Esophagus muscularis mucosa (tissue), 4 donors: ENCODE measurements around the gene ALS2CL. TPM values are rescaled to one million over a fixed set of nuclear protein-coding genes. Genes with fewer than 3 reads are reported as not detected.

Experiments
- DNase-seq: peaks from one replicate; pipeline ENCODE4 v3.0.0-alpha.2; 2017; ENCODE audit errors: extremely low spot score
- H3K27ac ChIP-seq, 4 donors: fragments of 200-600 bp; sonication (generic); replicated peaks in 1 of 4; 1 replicate in 3 of 4; 2 replicates in 1 of 4; pipeline ENCODE4 v1.5.1; 2016 to 2019; ENCODE audit warnings: mild to moderate bottlenecking in 1 of 4
- H3K27me3 ChIP-seq, 4 donors: fragments of 200-600 bp; sonication (generic); one replicate each; pipeline versions ENCODE4 v1.5.1 to v1.6.0; 2016 to 2019
- H3K36me3 ChIP-seq, 4 donors: fragments of 200-600 bp; sonication (generic); one replicate each; pipeline ENCODE4 v1.5.1; 2016 to 2019
- H3K4me1 ChIP-seq, 4 donors: fragments of 200-600 bp; sonication (generic); one replicate each; pipeline ENCODE4 v1.5.1; 2016 to 2019
- H3K4me3 ChIP-seq, 4 donors: fragments of 200-600 bp; sonication (generic); 1 replicate in 2 of 4; 2 replicates in 2 of 4; pipeline ENCODE4 v1.5.1; 2016 to 2019; ENCODE audit warnings: mild to moderate bottlenecking in 4 of 4, moderate library complexity in 1 of 4
- H3K9me3 ChIP-seq, 4 donors: fragments of 200-600 bp; sonication (generic); 1 replicate in 3 of 4; 2 replicates in 1 of 4; pipeline ENCODE4 v1.5.1; 2016 to 2019
- EP300 ChIP-seq: sonication (generic); formaldehyde crosslinking; IDR thresholded peaks from one replicate; pipeline ENCODE4 v1.6.1; 2017; ENCODE audit warnings: antibody characterized with exemption
- POLR2A ChIP-seq: fragments of 450-650 bp; IDR thresholded peaks from one replicate; pipeline ENCODE4 v1.6.1; 2017; ENCODE audit warnings: antibody characterized with exemption, moderate library complexity, mild to moderate bottlenecking, low read depth
- POLR2AphosphoS5 ChIP-seq, 2 donors: sonication (generic); formaldehyde crosslinking; IDR thresholded peaks; one replicate each; pipeline ENCODE4 v1.6.1; 2017; ENCODE audit warnings: antibody characterized with exemption in 2 of 2
- WGBS: methylation state at CpG from one replicate; pipeline ENCODE4 v1.1.5; 2018; 5-methylcytosine and 5-hydroxymethylcytosine counted together
- intact Hi-C: fragments of 100-400 bp; cut with DNase I; formaldehyde crosslinking; loops from one replicate; pipeline ENCODE4 v1.15.1; 2023
- total RNA-seq, 4 donors: library from RNA; depleted of rRNA; stranded (reverse); fragments of >200 nt; gene quantifications; one replicate each; pipeline versions ENCODE4 v1.1.0 to v1.2.1, GENCODE V29; 2016
- TF ChIP-seq, protein P1 (sequence below), 3 experiments: fragments of 200-600 bp in 2 of 3; fragments of 450-650 bp in 1 of 3; sonication (generic) in 2 of 3; IDR thresholded peaks; one replicate each; pipeline ENCODE4 v1.5.1; 2017 to 2019; ENCODE audit warnings: antibody characterized with exemption in 3 of 3, mild to moderate bottlenecking in 2 of 3, moderate library complexity in 1 of 3

The ALS2CL gene
- total RNA-seq, 4 donors from 2014 or later: 3.3 to 11.8 (median 10.8) TPM

DNA sequence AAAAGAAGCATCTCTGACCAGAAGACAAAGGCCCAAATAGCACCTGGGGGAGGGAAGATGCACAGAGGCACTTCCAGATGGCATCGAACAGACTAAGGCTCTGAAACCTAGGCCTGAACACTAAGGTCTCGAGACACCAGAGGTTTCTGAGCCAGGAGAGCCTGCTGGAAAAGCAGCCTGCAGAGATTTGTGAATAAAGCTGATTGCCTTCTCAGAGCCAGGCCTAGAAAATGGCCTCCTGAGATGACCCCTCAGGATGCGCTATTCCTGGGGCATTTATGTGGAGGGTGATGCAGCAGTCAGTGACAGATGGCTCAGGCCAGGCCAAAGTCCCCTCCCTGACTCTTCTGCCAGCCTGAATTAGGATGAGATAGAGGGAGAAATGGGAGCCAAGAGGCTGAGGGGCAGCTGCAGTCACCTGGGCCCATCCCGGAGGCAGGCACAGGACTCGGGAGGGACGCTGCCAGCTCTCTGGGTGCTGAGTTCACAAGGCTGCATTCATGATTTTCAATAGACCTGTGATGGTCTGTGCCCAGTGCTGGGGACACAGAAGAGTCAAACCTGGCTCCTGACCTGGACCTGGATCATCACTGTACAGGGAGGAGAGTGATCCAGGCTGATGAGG is 17.3 kb upstream of the ALS2CL start:
- Histone ChIP-seq H3K9me3 (no peaks in the 10 kb centered on the region), H3K36me3 (no peaks in the 10 kb centered on the region), H3K27me3 (no peaks in the 10 kb centered on the region), H3K4me3 (no peak overlapping the region), H3K4me1 (no peaks in the 10 kb centered on the region), H3K27ac (no peak overlapping the region)
- DNase-seq: no peak
- WGBS: 92% methylated on average over 2 of the region's 6 CpGs
- intact Hi-C loops: no loop called here
- no peak for TF ChIP-seq POLR2AphosphoS5 (IDR thresholded peaks at IDR 0.05)
- TF ChIP-seq, protein P1, sequence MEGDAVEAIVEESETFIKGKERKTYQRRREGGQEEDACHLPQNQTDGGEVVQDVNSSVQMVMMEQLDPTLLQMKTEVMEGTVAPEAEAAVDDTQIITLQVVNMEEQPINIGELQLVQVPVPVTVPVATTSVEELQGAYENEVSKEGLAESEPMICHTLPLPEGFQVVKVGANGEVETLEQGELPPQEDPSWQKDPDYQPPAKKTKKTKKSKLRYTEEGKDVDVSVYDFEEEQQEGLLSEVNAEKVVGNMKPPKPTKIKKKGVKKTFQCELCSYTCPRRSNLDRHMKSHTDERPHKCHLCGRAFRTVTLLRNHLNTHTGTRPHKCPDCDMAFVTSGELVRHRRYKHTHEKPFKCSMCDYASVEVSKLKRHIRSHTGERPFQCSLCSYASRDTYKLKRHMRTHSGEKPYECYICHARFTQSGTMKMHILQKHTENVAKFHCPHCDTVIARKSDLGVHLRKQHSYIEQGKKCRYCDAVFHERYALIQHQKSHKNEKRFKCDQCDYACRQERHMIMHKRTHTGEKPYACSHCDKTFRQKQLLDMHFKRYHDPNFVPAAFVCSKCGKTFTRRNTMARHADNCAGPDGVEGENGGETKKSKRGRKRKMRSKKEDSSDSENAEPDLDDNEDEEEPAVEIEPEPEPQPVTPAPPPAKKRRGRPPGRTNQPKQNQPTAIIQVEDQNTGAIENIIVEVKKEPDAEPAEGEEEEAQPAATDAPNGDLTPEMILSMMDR (IDR thresholded peaks at IDR 0.05): no peak
- TF ChIP-seq EP300: no peak
- no peak for TF ChIP-seq POLR2A

DNA sequence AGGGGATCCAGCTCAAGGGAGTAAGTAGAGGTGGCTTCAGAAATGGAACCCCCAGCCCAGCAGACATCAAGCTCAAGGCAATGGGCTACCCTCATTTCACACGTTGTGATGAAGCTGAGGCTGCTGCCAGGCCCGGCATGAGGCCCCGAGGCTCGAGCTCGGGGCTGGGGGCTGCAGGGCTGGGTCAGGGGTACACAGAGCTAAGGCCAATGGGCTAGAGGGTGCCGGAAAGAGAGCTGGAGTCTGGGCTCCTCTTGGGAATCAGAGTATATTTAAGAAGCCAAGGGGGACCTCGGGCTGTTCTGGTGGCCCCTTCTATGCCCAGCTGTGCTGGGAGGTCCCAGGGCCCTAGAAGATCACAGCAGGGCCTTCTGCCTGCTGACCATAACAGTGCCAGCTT is 16.8 kb upstream of the ALS2CL start:
- TF ChIP-seq POLR2AphosphoS5 (IDR thresholded peaks at IDR 0.05): no peak
- TF ChIP-seq EP300: no peak
- TF ChIP-seq POLR2A: no peak
- H3K4me3 ChIP-seq: no peak overlapping the region
- H3K4me1 ChIP-seq: peaks cover 0 to 3% (median under 1%) of the 10 kb centered on the region in 4 donors
- DNase-seq: no peak
- 92% methylated on average over 6 of the region's 7 CpGs for WGBS
- no peaks in the 10 kb centered on the region for H3K9me3 ChIP-seq
- no peaks in the 10 kb centered on the region for H3K36me3 ChIP-seq
- H3K27me3 ChIP-seq: no peaks in the 10 kb centered on the region
- intact Hi-C loops: no loop called here
- no peak overlapping the region for H3K27ac ChIP-seq

DNA sequence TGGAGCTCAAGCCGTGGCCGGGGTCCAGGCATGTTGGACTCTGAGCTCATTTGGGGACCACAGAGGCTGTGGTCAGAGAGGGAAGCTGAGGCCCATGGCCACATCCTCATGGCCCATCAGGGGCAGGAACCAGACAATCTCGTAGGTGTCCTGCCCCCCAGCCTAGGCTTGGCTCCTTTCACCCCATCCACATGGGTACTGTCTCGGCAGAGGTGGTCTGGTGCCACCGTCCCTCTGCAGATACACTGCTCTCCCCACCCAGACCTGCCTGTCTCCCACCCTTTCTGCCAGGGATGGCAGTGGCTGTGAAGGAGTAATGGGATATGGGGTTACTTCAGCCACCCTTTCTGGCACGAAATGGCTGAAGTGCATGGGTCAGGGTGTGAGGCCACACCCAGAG is 16.2 kb upstream of the ALS2CL start:
- Histone ChIP-seq H3K27me3 (no peaks in the 10 kb centered on the region), H3K36me3 (no peaks in the 10 kb centered on the region), H3K4me3 (no peak overlapping the region), H3K27ac (no peak overlapping the region), H3K4me1 (peaks cover 0 to 7% (median 1%) of the 10 kb centered on the region in 4 donors), H3K9me3 (no peaks in the 10 kb centered on the region)
- 87% methylated on average over 6 of the region's 6 CpGs for WGBS
- TF ChIP-seq, protein P1 (IDR thresholded peaks at IDR 0.05): no peak
- TF ChIP-seq EP300: no peak
- TF ChIP-seq POLR2A: no peak
- no peak for TF ChIP-seq POLR2AphosphoS5 (IDR thresholded peaks at IDR 0.05)
- intact Hi-C loops: loop anchor here (5.0 kb wide), 1 partner anchor 153 kb away; the partner anchor contains the start of gene MYL3
- no peak for DNase-seq

DNA sequence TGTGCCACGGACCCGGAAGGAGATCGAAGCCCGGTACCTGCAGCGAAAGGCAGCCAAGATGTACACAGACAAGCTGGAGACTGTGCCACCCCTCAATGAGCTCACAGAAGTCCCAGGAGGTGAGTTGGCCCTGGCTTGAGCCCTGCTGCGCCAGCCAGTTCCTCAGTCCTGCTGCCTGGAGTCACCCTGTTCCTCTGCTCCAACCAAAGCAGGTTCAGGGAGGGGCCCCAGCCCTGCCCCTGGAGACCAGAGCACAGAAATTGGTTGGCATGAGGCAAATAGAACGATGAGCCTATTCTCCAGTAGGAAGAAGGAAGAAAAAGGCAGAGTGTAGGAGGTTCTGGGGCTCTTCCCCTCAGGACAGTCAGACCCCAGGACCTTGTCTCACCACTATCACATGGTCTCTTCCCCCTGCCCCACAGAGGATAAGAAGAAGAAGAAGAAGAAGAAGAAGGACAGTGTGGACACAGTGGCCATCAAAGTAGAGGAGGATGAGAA is 15.7 kb upstream of the ALS2CL start:
- Histone ChIP-seq H3K9me3 (no peaks in the 10 kb centered on the region), H3K27me3 (no peaks in the 10 kb centered on the region), H3K4me1 (peaks cover 0 to 7% (median 1%) of the 10 kb centered on the region in 4 donors), H3K27ac (no peak overlapping the region), H3K4me3 (no peak overlapping the region), H3K36me3 (no peaks in the 10 kb centered on the region)
- 100% methylated on average over 1 of the region's 7 CpGs for WGBS
- intact Hi-C loops: loop anchor here (5.0 kb wide), 1 partner anchor 153 kb away; the partner anchor contains the start of gene MYL3
- TF ChIP-seq POLR2A: no peak
- TF ChIP-seq, protein P1 (IDR thresholded peaks at IDR 0.05): no peak
- TF ChIP-seq POLR2AphosphoS5 (IDR thresholded peaks at IDR 0.05): no peak
- no peak for TF ChIP-seq EP300
- no peak for DNase-seq

DNA sequence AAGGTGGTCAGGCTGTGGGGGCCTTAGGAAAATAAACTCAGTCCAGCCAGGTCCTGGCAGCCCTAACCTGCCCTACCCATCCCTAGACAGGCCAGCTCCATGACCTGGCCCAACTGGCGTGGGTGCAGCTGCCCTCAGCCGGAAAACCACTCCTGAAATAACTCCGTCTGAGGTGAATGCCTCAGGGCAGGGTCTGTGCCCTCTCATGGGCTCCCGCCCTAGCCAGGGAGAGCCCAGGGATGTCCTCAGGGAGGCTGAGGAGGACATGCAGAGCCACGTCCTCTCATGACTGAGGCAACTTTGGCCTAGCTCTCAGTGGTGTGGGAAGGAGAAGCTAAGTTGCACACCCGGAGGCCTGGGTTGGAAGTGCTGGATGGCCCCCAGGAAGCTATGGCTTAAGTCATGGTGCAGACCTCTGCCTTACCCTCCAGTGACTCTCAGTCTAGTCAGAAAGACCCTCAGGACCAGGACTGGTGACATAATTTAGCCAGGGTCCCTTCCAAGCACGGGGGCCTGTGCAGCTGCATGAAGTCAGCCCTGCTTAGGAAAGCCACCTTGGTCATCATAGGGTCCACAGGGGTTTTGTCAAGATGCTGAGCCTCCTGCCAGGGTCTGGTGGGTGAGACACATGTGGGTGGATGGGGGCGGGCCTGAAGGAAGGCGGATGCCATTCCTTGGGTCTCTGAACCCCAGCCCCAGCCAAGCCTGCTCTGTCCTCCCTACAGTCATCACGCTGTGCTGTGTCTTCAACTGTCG is 15.1 kb upstream of the ALS2CL start:
- intact Hi-C loops: loop anchor here (5.0 kb wide), 1 partner anchor 154 kb away; the partner anchor contains the start of gene MYL3
- H3K4me3 ChIP-seq: no peak overlapping the region
- no peak for DNase-seq
- H3K9me3 ChIP-seq: no peaks in the 10 kb centered on the region
- H3K27me3 ChIP-seq: no peaks in the 10 kb centered on the region
- H3K27ac ChIP-seq: no peak overlapping the region
- WGBS: 88% methylated on average over 7 of the region's 11 CpGs
- H3K36me3 ChIP-seq: no peaks in the 10 kb centered on the region
- TF ChIP-seq EP300 (no peak), POLR2AphosphoS5 (IDR thresholded peaks at IDR 0.05) (no peak), POLR2A (no peak)
- TF ChIP-seq, protein P1 (IDR thresholded peaks at IDR 0.05): no peak
- peaks cover 0 to 7% (median 1%) of the 10 kb centered on the region in 4 donors for H3K4me1 ChIP-seq
